GM21447 (cell line): ENCODE results near the gene TRAF6.
"Not testable (repeated sequence)": the region's sequence is repeated elsewhere in the genome, so short reads cannot be mapped to it uniquely, and the experiment has no call there.

Experiments
- ATAC-seq: cut with Tn5 transposase; IDR thresholded peaks from one replicate; pipeline ENCODE4 v1.9.1; 2021; ENCODE audit not compliant: unreplicated experiment

Gene TRAF6, protein sequence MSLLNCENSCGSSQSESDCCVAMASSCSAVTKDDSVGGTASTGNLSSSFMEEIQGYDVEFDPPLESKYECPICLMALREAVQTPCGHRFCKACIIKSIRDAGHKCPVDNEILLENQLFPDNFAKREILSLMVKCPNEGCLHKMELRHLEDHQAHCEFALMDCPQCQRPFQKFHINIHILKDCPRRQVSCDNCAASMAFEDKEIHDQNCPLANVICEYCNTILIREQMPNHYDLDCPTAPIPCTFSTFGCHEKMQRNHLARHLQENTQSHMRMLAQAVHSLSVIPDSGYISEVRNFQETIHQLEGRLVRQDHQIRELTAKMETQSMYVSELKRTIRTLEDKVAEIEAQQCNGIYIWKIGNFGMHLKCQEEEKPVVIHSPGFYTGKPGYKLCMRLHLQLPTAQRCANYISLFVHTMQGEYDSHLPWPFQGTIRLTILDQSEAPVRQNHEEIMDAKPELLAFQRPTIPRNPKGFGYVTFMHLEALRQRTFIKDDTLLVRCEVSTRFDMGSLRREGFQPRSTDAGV

DNA sequence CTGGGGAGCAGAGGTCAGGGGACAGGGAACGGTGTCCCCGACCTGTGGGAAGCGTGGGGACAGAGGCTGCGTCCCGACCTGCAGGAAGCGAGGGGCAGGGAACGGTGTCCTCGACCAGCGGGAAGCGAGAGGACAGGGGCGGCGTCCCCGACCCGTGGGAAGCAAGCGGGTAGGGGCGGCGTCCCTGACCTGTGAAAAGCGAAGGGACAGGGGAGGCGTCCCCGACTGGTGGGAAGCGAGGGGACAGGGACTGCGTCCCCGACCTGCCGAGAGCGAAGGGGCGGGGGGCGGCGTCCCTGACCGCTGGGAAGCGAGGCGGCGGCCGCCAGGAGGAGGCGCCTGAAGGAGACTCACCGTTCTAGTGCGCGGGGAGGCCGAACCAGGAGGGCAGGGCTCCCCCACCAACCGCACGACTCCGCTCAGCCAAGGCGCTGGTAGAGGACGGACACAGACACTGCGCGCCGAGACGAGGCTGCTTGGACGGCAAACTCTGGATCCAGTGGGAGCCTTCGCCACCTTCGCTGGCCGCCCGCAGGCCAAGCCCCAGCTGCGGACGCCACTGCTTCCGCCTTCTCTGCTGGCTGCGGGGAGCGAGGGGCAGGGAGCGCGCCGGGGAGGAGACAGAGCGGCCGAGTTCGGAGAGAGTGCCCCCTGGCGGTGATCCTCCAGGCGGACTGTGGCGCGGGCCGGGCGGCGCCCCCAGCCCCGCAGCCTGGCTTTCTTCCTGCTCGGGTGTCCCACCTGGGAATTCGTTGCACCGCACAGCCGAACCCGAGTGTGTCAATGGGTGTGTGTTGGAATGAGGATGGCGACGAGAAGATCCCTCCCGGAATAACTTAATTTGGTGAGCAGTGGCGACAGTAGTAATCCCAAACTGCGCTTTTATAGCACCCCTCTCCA lies at the start of gene TRAF6:
Gene TRAF6 (minus strand): TSS at position 579 of the 900 bp plus-strand sequence. CDS start 8,757 bp downstream, outside the sequence.
- ATAC-seq = peak; percentile 96

DNA sequence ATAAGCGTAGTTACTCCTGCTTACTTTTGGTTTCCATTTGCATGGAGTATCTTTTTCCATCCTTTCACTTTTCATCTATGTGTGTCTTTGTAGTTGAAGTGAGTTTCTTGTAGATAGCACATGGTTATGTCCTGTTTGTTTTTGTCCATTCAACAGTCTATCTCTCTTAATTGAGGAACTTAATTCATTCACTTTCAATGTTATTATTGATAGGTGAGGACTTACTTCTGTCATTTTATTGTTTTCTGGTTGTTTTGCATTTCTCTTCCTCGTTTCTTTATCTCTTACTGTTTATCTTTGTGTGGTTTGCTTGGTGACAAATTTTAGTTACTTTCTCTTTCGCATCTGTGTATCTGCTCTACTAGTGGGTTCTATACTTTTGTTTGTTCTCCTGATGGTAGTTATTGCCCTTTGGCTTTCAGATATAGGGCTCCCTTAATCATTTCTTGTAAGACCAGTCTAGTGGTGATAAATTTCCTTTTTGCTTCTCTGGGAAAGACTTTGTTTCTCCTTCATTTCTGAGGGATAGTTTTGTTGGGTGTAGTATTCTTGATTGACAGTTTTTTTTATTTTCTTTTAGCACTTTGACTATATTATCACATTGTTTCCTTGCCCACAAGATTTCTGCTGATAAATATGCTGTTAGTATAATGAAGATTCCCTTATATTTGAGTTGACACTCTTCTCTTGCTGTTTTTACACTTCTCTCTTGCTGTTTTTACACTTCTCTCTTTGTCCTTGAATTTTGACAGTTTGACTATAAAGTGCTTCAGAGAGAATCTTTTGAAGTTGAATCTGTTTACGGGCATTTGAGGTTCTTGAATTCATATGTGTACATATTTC lies 48.7 kb upstream of the TRAF6 start:
- peak; percentile 96 for ATAC-seq

DNA sequence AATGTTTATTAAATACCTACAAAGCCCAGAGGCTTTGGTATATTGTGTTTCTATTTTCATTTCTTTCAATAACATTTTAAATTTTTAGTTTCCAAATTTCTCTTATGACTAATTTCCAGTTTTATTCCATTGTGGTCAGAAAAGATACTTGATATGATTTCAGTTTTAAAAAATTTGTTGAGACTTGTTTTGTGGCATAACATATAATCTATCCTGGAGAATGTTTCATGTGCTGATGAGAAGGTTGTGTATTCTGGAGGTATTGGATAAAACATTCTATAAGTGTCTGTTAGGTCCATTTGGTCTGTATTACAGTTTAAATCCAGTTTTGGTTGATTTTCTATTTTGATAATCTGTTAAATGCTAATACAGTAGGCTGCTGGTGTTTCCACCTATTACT lies 47.9 kb upstream of the TRAF6 start:
- ATAC-seq = no peak

DNA sequence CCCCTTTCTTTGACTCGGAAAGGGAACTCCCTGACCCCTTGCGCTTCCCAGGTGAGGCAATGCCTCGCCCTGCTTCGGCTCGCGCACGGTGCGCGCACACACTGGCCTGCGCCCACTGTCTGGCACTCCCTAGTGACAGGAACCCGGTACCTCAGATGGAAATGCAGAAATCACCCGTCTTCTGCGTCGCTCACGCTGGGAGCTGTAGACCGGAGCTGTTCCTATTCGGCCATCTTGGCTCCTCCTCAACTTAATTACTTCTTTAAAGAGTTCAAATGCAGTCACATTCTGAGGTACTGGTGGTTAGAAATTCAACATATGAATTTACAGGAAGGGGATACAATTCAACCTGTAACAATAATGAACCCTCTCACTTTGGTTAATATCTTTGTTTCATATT lies 47.3 kb upstream of the TRAF6 start:
- ATAC-seq = not testable (repeated sequence)

DNA sequence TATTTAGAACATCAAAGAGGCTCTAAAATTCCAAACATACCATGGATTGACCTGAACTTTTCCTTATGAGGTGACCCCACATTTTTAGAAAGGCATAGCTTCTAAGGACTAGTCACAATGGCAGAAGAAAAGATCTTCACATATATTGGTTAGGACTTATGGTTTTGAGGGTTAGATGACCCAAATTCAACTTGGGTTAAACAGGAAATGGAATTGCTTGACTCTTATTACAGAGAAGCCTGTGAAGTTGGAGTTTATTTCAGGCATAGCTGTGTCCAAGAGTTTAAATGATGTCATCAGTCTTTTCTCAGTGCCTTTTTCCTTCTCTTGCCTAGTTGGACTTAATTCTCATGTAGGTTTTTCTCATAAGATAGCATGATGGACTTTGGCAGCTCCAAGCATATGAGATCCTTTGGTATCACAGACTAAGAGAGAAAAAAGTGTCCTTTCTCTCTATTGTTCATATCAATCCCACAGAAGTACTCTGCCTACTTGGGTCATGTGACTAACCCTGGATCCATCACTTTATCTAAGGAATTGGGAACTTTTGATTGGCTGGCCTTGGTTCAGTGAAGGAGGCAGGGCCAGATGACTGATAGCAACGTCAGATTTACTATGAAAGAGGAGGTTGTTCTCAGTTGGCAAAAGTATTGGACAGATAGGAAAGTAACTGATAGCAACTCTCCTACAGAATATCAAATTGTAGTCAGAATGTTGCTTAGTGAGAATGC lies 40.5 kb upstream of the TRAF6 start:
- ATAC-seq = no peak

DNA sequence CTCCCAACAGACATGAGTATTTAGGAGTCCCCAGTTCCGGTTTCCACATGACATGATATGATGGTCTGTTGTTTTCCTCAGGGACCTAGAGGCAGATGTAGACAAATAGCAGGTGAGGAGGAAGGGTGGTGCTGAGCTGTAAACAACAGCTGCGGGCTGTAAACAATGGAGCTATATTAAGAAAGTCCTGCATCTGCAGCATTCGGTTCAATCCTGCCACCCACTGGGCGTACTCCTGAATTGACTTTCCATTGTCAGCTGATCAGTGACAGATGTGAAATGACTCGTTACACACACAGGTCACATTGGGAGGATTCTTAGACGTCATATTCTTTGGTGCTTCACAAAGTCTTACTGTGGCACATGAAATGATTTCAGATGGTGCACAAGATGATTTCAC lies 30.9 kb upstream of the TRAF6 start:
- ATAC-seq = peak; percentile 99

DNA sequence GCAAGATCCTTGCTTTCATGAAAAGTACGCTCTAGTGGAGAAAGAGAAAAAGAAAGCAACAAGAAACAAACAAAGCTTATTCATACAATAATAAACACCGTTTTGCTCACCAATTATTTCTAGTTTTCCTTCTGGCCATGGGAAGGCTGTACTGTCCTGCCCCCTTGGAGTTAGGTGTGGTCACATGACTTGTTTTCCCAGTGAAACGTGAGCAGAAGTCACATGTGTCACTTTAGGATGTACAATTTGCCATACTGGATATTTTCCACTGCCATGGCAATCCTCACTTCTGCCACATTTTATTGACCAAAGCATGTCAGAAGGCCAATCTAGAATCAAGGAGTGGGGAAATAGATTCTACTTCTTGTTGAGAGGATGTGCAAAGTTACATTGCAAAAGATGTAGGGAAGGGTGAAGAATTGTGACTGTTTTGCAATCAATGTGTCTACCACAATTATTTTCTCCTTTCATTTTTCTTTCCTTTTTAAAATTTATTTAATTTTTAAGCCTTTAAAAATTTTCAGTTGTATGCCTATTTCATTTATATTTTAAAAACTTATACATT lies 24.3 kb upstream of the TRAF6 start:
- ATAC-seq = no peak

DNA sequence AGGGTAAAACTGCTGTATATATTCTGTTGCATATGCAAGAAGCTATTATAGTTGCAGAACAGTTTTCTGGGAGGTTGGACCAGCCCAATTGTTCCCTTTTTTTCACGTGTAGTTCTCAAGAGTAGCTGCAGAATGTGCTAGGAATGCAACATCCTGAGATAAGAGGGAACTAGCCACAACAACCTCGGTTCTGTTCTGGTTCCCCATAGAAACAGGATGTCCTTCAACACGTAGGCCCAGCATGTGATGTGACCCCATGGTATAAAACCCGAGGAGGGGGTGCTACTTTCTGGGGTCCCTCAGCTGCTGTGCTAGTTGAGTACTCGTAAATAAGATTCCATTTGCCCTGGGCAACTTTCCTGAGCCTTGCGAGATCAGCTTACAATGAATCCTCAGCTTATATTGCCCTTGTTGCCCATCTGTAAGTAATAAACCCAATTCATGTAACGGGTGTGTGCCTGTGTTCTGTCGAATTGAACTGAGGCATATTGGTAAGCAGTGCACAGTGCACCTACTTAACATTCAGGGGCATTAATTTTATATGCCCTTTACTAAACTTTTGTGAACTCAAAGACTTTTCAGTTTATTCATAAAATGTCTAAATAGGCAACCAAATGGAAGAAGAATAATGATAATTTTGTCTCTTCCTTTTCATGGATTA lies 23.0 kb upstream of the TRAF6 start:
- ATAC-seq = no peak

DNA sequence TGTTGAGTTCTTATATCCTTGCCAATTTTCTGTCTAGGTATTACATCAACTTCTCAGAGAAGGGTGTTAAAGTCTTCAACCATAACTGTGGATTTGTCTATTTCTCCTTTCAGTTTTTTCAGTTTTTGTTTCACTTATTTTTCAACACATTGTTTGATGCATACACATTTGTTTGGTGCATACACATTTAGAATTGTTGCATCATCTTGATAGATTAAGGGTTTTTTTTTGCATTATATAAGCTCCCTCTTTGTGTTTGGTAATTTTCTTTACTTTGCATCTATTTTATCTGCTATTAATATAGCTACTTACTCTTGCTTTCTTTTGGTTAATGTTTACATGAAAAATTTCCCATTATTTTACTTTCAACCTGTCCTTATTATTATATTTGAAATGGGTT lies 20.8 kb upstream of the TRAF6 start:
- no peak for ATAC-seq

DNA sequence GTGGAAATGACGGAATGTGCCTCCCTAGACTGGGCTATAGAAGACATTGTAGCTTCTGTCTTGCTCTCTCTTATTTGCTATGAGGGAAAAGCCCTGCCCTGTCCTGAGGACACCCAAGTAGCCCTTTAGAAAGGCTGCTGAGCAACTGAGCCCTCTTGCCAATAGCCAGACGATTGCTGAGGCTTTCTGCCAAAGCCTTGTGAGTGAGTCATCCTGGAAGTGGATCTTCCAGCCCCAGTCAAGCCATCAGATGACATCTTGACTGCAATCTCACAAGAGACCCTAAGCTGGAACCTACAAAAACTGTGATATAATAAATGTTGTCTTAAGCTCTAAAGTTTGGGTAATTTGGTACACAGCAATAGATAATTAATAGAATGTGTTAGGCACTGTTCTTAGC lies 3.9 kb upstream of the TRAF6 start:
- ATAC-seq = no peak

DNA sequence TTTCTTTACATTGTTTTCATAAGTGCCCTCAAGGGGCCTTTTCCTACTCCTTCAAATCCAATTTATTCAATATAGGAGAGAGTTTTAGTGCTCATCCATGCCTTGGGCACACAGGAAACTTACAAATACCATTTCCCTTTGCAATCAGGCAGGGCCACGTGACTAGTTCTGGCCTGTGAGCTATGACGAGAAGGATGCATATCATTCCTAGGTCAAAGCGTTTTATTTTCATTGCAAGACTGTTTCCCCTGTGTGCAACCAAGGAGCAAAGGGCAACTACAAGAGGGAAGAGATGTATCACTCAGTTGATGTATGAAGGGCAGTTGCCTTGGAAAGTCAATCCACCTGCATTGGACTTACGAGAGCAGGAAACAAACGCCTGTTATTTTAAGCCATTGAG lies 1.9 kb upstream of the TRAF6 start:
- no peak for ATAC-seq

DNA sequence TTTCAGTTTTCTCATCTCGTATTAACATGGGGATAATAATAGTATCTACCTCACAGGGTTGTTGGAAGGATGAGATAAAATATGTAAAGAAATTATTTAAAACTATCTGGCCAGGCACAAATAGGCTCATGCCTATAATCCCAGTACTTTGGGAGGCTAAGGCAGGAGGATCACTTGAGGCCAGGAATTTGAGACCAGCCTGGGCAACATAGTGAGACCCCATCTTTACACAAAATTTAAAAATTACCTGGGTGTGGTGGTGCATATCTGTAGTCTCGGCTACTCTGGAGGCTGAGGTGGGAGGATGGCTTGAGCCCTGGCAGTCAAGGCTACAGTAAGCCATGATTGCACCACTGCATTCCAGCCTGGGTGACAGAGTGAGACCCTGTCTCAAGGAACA lies 990 bp upstream of the TRAF6 start:
- not testable (repeated sequence) for ATAC-seq

DNA sequence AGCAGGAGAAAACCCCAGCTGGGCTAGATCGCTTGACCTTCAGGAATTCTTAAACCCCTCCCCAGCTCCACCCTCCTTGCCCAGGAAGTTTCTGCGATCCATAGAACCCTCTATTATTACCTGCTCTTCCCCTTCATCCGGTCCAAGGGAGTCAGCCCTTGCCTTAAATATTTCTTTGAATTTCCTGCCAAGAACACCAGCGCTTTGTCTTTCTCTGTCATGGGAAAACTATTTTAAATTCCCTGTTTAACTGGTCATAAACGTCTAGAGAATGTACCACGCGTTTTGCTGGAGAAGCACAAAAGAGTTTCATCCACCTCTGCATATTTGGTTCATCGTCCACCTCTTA lies 496 bp upstream of the TRAF6 start:
- ATAC-seq = peak; percentile 6

DNA sequence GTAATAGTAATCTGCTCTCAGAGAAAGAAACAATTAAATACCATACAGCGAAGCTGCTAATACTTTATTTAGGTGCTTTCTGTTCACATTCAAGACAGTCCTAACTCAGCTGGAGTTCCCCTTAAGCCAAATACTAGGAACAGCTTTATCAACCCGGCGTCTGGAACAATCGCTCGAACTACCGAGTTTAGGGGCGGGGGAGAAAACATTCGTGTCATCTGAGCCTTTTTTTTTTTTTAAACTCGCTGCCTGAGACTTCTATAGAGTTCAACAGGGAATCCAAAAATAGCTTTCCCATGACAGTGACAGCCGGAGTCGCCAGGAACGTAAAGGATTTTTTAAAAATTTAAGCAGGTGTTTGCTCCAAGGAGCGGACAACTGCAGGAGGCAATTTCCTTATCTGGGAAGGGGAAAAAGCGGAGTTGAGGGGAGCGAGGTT lies 852 bp downstream of the TRAF6 start:
- peak; percentile 10 for ATAC-seq

DNA sequence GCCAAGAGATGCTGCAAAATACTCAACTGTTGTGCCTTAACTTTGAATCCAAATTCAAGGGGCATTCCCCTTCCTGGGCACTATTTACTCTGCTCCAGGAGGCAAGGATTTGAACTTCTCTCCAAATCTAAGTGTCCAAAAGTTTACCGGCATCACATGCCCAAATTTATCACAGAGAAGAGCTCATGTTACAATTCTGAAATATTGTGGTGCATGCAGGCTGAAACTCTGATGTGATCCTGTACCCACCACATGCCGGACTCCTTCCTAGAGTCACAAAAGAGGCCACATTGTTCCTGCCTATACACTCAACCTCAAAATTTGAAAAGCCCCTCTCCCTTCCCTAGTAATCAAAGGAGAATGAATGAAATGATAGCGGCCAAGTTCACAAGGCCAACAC lies 1.3 kb downstream of the TRAF6 start:
- ATAC-seq = no peak

DNA sequence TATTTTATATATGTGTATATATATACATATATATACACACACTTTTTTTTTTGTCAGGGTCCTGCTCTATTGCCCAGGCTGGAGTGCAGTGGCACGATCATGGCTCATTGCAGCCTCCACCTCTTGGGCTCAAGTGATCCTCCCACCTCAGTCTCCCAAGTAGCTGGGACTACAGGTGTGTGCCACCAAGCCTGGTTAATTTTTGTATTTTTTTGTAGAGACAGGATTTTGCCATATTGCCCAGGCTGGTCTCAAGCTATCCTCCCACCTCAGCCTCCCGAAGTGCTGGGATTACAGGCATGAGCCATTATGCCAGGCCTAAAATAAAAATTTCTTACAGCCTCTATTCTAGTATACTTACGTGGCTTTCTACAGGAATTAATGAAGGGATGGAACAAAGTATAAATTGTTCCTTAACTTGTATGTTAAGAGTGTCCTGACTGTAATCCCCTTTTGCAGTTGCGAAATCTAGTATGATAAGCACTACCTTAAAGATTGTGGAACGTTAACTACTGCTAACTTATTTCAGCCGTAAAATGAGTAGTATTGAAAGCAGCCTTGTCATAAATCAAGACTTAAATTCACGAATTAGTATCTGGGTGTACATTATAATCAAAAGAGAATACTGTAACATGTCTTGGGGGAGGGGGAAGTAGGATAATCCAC lies 2.1 kb downstream of the TRAF6 start:
- ATAC-seq = no peak

DNA sequence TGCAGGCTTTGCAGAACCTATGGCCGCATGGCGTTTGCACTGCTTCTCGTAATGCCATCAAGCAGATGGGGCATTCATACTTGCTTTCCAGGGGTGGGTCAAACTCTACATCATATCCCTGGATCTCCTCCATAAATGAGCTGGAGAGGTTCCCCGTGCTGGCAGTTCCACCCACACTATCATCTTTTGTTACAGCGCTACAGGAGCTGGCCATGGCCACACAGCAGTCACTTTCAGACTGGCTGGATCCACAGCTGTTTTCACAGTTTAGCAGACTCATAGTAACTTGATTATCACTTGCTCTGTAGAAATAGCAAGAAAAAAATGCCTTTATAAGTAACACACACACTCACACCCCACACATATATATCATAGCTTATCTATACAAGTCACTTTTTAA lies 8.8 kb downstream of the TRAF6 start:
- no peak for ATAC-seq

DNA sequence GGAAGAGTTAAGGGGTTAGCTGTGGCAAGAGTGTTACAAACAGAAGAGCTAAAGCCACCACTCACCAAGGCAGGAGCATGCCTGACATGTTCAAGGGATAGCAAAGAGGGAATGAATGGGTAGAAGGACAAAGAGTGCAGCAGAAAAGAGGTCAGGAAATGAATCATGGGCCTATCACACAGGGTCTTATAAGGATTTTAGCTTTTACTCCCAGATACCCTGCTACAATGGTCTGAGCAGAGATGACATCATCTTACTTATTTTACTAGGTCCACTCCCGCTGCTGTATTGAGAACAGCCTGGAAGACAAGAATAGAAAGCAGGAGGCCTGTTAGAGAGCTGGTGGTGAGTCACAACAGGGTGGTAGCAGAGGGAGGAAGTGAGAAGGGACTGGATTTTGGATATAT lies 9.8 kb downstream of the TRAF6 start:
- ATAC-seq = peak; percentile 97

DNA sequence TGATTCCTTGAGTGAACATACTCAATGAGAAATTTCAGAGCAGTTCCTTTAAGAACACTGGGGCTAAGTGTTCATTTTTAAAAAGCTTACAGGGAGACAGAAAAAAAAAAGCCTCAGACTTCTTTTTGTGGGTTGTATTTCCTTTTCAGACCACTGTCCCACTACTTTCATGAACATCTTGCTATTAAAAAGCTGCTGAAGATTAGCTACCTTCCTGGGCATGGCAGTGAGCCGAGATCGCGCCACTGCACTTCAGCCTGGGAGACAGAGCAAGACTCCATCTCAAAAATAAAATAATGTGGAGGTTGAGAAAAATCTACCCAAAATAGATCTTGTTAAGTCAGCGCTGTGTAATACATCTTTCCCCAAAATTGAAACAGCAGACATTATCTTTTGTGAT lies 10.8 kb downstream of the TRAF6 start:
- no peak for ATAC-seq
